H1 (cell line): ENCODE results near the gene ALOX12. TPM values are rescaled to one million over a fixed set of nuclear protein-coding genes. Genes with fewer than 3 reads are reported as not detected.

ENCODE experiments used
- CTCF ChIA-PET: fragments of 300-600 bp; sonication (Branson Sonifier 250); formaldehyde crosslinking; loops from one replicate; lab custom pipeline; 2021; ENCODE audit not compliant: partially characterized antibody; lab: Charles Lee
- POLR2A ChIA-PET: fragments of 300-600 bp; sonication (Branson Sonifier 250); formaldehyde crosslinking; loops from one replicate; lab custom pipeline; 2021; ENCODE audit warnings: inconsistent platforms; ENCODE audit not compliant: partially characterized antibody; lab: Charles Lee
- DNase-seq, 2 experiments: peaks; one replicate each; pipeline versions ENCODE4 v3.0.0 to v3.0.0-alpha.2; 2010 to 2022; ENCODE audit warnings: low spot score in 2 of 2, low read depth in 1 of 2, mixed read lengths in 1 of 2
- FAIRE-seq: peaks from 2 replicates; lab custom pipeline; 2011; peaks lifted over from hg19 to GRCh38; lab: Jason Lieb, UNC
- H2AFZ ChIP-seq: 2 replicates; pipeline ENCODE4 v1.8.1; 2012; ENCODE audit warnings: low read length, inconsistent platforms
- H2AK5ac ChIP-seq: 2 replicates; pipeline ENCODE4 v1.6.1; 2013; ENCODE audit warnings: low read depth, low read length
- H2BK120ac ChIP-seq: replicated peaks from 2 replicates; pipeline ENCODE3; 2013; ENCODE audit warnings: low read depth, low read length, inconsistent platforms
- H2BK12ac ChIP-seq: 2 replicates; pipeline ENCODE4 v1.6.1; 2013; ENCODE audit warnings: low read depth, low read length
- H2BK15ac ChIP-seq: 2 replicates; pipeline ENCODE4 v1.6.1; 2013; ENCODE audit warnings: low read length
- H2BK20ac ChIP-seq: 2 replicates; pipeline ENCODE4 v1.6.1; 2013; ENCODE audit warnings: low read length
- H2BK5ac ChIP-seq: 2 replicates; pipeline ENCODE4 v1.6.1; 2013; ENCODE audit warnings: low read depth, low read length
- H3K14ac ChIP-seq: 2 replicates; pipeline ENCODE4 v1.6.1; 2013; ENCODE audit warnings: inconsistent platforms; ENCODE audit not compliant: insufficient read length
- H3K18ac ChIP-seq: 2 replicates; pipeline ENCODE4 v1.6.1; 2013; ENCODE audit warnings: low read length; ENCODE audit errors: extremely low read depth
- H3K23ac ChIP-seq: 2 replicates; pipeline ENCODE4 v1.6.1; 2013; ENCODE audit warnings: inconsistent platforms; ENCODE audit not compliant: insufficient read length
- H3K23me2 ChIP-seq: 2 replicates; pipeline ENCODE4 v1.6.1; 2013; ENCODE audit warnings: low read depth, low read length
- H3K27ac ChIP-seq: 2 replicates; pipeline ENCODE4 v1.6.1; 2011; ENCODE audit warnings: low read depth, low read length, inconsistent platforms
- H3K27me3 ChIP-seq, 4 experiments: replicated peaks in 1 of 4; 1 replicate in 1 of 4; 2 replicates in 3 of 4; pipeline versions ENCODE4 v1.6.1 to v1.8.1; 2011 to 2013; ENCODE audit warnings: low read length in 3 of 4, mild to moderate bottlenecking in 3 of 4, inconsistent platforms in 2 of 4, mixed read lengths in 2 of 4, moderate library complexity in 1 of 4; ENCODE audit not compliant: control insufficient read depth in 3 of 4, insufficient read depth in 3 of 4; ENCODE audit errors: extremely low read depth in 1 of 4
- H3K36me3 ChIP-seq, 4 experiments: 2 replicates each; pipeline versions ENCODE4 v1.6.1 to v1.8.1; 2011 to 2013; ENCODE audit warnings: mild to moderate bottlenecking in 4 of 4, low read length in 3 of 4, moderate library complexity in 2 of 4, control low read depth in 1 of 4, inconsistent platforms in 1 of 4; ENCODE audit not compliant: insufficient read depth in 4 of 4, control insufficient read depth in 2 of 4
- H3K4ac ChIP-seq: replicated peaks from 2 replicates; pipeline ENCODE3; 2013; ENCODE audit warnings: low read length, low read depth, mixed read lengths, inconsistent platforms; ENCODE audit not compliant: insufficient read length
- H3K4me1 ChIP-seq, 4 experiments: replicated peaks in 1 of 4; 1 replicate in 1 of 4; 2 replicates in 3 of 4; pipeline versions ENCODE4 v1.6.1 to v1.8.1; 2011 to 2013; ENCODE audit warnings: low read length in 3 of 4, inconsistent platforms in 2 of 4, mixed read lengths in 1 of 4; ENCODE audit not compliant: insufficient read depth in 4 of 4, control insufficient read depth in 3 of 4
- H3K4me2 ChIP-seq, 2 experiments: 2 replicates each; pipeline versions ENCODE4 v1.6.1 to v1.8.1; 2011 to 2013; ENCODE audit warnings: low read depth in 2 of 2, low read length in 2 of 2, control low read depth in 1 of 2, inconsistent platforms in 1 of 2, mild to moderate bottlenecking in 1 of 2; ENCODE audit not compliant: insufficient read depth in 1 of 2
- H3K4me3 ChIP-seq, 4 experiments: fragments of 200-600, 300-600 bp in 1 of 4; sonication (generic), shearing (Covaris generic), sonication (Bioruptor Twin) in 1 of 4; 2 replicates each; pipeline versions ENCODE4 v1.5.1 to v1.8.1; 2011 to 2016; ENCODE audit warnings: low read length in 4 of 4, low read depth in 3 of 4, control low read depth in 2 of 4, inconsistent platforms in 2 of 4, mild to moderate bottlenecking in 2 of 4, mixed read lengths in 1 of 4, moderate library complexity in 1 of 4; ENCODE audit not compliant: insufficient read depth in 2 of 4; ENCODE audit errors: extremely low read depth in 1 of 4
- H3K56ac ChIP-seq: replicated peaks from 2 replicates; pipeline ENCODE3; 2013; ENCODE audit warnings: low read depth, mild to moderate bottlenecking, mixed read lengths, low read length, inconsistent platforms; ENCODE audit not compliant: insufficient read length
- H3K79me1 ChIP-seq: 2 replicates; pipeline ENCODE4 v1.6.1; 2013; ENCODE audit warnings: low read depth, low read length, control low read depth
- H3K79me2 ChIP-seq, 2 experiments: 2 replicates each; pipeline versions ENCODE4 v1.6.1 to v1.8.1; 2012 to 2013; ENCODE audit warnings: low read length in 2 of 2, mild to moderate bottlenecking in 2 of 2, inconsistent platforms in 1 of 2; ENCODE audit not compliant: insufficient read depth in 2 of 2, control insufficient read depth in 1 of 2
- H3K9ac ChIP-seq, 4 experiments: replicated peaks in 1 of 4; 1 replicate in 1 of 4; 2 replicates in 3 of 4; pipeline versions ENCODE4 v1.6.1 to v1.8.1; 2011 to 2013; ENCODE audit warnings: low read depth in 3 of 4, low read length in 3 of 4, control low read depth in 2 of 4, mild to moderate bottlenecking in 2 of 4, moderate library complexity in 2 of 4, inconsistent platforms in 1 of 4; ENCODE audit errors: extremely low read depth in 1 of 4
- H3K9me3 ChIP-seq, 2 experiments: 2 replicates each; pipeline versions ENCODE4 v1.6.1 to v1.8.1; 2012 to 2013; ENCODE audit warnings: mild to moderate bottlenecking in 2 of 2, moderate library complexity in 2 of 2, control low read depth in 1 of 2, inconsistent platforms in 1 of 2, low read depth in 1 of 2, low read length in 1 of 2, mixed read lengths in 1 of 2; ENCODE audit not compliant: insufficient read depth in 2 of 2
- H4K20me1 ChIP-seq, 2 experiments: replicated peaks in 1 of 2; 2 replicates each; pipeline versions ENCODE3 to v1.8.1; 2011 to 2013; ENCODE audit warnings: inconsistent platforms in 2 of 2, low read length in 2 of 2, mild to moderate bottlenecking in 1 of 2; ENCODE audit not compliant: insufficient read depth in 2 of 2, control insufficient read depth in 1 of 2
- H4K5ac ChIP-seq: 2 replicates; pipeline ENCODE4 v1.6.1; 2013; ENCODE audit warnings: low read length, low read depth, mixed read lengths, inconsistent platforms; ENCODE audit not compliant: insufficient read length
- H4K8ac ChIP-seq: 2 replicates; pipeline ENCODE4 v1.8.0; 2013; ENCODE audit warnings: mild to moderate bottlenecking, moderate library complexity, low read length, inconsistent platforms; ENCODE audit not compliant: insufficient read depth; ENCODE audit errors: extremely low read depth
- H4K91ac ChIP-seq: replicated peaks from 2 replicates; pipeline ENCODE3; 2013; ENCODE audit warnings: low read length, mixed read lengths, inconsistent platforms; ENCODE audit not compliant: insufficient read length
- CEBPB ChIP-seq: IDR thresholded peaks from 2 replicates; pipeline ENCODE4 v1.6.1; 2012; ENCODE audit warnings: low read depth, low read length
- RAD21 ChIP-seq, 2 experiments: IDR thresholded peaks in 1 of 2; conservative IDR thresholded peaks in 1 of 2; 2 replicates each; pipeline ENCODE4 v1.6.1; 2011; ENCODE audit warnings: low read depth in 2 of 2, low read length in 2 of 2, improper control_type of control experiment in 1 of 2, inconsistent platforms in 1 of 2, mild to moderate bottlenecking in 1 of 2, moderate library complexity in 1 of 2
- SP4 ChIP-seq: IDR thresholded peaks from 2 replicates; pipeline ENCODE4 v1.6.1; 2012; ENCODE audit warnings: low read length, inconsistent platforms
- WGBS, 2 experiments: shearing (Covaris generic) in 1 of 2; methylation state at CpG; one replicate each; pipeline versions ENCODE4 v1.1.6 to v1.1.7; 2013 to 2015; ENCODE audit warnings: low lambda C conversion rate in 2 of 2, mixed read lengths in 2 of 2, inconsistent platforms in 1 of 2, low coverage in 1 of 2, missing lambda C conversion rate in 1 of 2; ENCODE audit not compliant: insufficient replicate concordance in 2 of 2, insufficient coverage in 1 of 2, insufficient read length in 1 of 2; ENCODE audit errors: extremely low coverage in 1 of 2, missing lambda C conversion rate in 1 of 2; 5-methylcytosine and 5-hydroxymethylcytosine counted together
- polyA plus RNA-seq, 7 experiments: library from polyadenylated mRNA; depleted of rRNA in 3 of 7; stranded (reverse) in 5 of 7; unstranded in 2 of 7; fragments of >200 nt in 5 of 7; fragments of 200-250 nt in 2 of 7; gene quantifications; 1 replicate in 5 of 7; 2 replicates in 1 of 7; 4 replicates in 1 of 7; pipeline versions ENCODE4 v1.2.1 to v1.2.3, GENCODE V29; 2011 to 2013; ENCODE audit warnings: missing spikeins in 2 of 7, mixed read lengths in 2 of 7
- total RNA-seq: library from RNA; stranded (reverse); fragmentation: NEBNext Ultra II Directional; extraction: Animal tissue kit (Norgen Biotek cat#: 25700); gene quantifications from 2 replicates; pipeline ENCODE4 v1.2.1, GENCODE V29; 2021
- TF ChIP-seq, protein P1 (sequence below): IDR thresholded peaks from 2 replicates; pipeline ENCODE4 v1.6.1; 2011; ENCODE audit warnings: low read depth, mild to moderate bottlenecking, low read length; ENCODE audit not compliant: insufficient read depth
- TF ChIP-seq, protein P2 (sequence below), 3 experiments: IDR thresholded peaks; 1 replicate in 2 of 3; 2 replicates in 1 of 3; pipeline versions ENCODE4 v1.5.1 to v1.6.1; 2011; ENCODE audit warnings: low read length in 3 of 3, mild to moderate bottlenecking in 3 of 3, inconsistent platforms in 2 of 3, low read depth in 1 of 3, moderate library complexity in 1 of 3; ENCODE audit not compliant: insufficient read depth in 1 of 3; ENCODE audit errors: control extremely low read depth in 1 of 3

The ALOX12 gene
- total and polyA plus RNA-seq, 2 of the 8 experiments (the other 6 are each of a cell fraction or from before 2014, with no cell fraction given), result 1.4 to 2.0 TPM

DNA sequence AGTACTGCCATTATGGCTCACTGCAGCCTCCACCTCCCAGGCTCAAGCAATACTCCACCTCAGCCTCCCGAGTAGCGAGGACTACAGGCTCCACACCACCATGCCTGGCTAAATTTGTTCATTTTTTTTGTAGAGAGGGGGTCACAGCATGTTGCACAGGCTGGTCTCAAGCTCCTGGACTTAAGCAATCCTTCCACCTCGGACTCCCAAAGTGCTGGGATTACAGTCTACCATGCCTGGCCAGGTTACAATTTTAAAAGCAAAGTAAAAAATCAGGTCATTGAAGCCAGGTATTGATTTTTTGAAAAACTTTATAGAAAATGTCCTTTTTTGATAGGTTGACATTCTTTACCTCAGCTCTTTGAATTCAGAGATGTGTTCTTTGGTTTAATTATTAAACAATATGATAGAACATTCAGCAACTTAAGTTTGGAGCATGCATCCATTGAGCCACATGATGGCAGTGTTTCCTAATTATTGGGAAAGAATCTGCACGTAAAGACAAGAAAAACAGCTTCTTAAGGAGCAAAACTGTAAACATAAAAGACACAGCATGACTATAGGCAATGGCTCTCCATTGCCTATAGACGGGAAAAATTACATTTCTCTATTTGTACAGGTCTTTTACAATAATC, 49.8 kb downstream of the ALOX12 start:
- H2AFZ ChIP-seq, result no peak overlapping the region

More for the DNA sequence above, 49.8 kb downstream of the ALOX12 start:
- Histone ChIP-seq H3K79me1 (no peaks in the 10 kb centered on the region), H2BK15ac (no peak overlapping the region), H3K14ac (no peak overlapping the region), H2AK5ac (no peak overlapping the region), H3K56ac (no peak overlapping the region), H2BK20ac (no peak overlapping the region), H4K20me1 (peaks cover 0 to 7% of the 10 kb centered on the region in 2 experiments), H2BK12ac (no peak overlapping the region), H3K4me2 (peak overlapping the region; percentile 89 to 97), H3K23ac (no peak overlapping the region), H3K27ac (no peak overlapping the region), H3K4me3 (peak overlapping the region; percentile 30 to 64 (median 34); a peak in 7 of 8 replicates), H3K4ac (no peak overlapping the region), H3K79me2 (no peaks in the 10 kb centered on the region), H4K8ac (no peak overlapping the region), H2BK5ac (no peak overlapping the region), H3K18ac (no peak overlapping the region), H2BK120ac (peak overlapping the region; percentile 63), H3K36me3 (no peaks in the 10 kb centered on the region), H3K4me1 (peaks cover 0 to 18% (median 16%) of the 10 kb centered on the region in 4 experiments; a peak in 5 of 7 replicates), H3K27me3 (peaks cover 3 to 33% (median 32%) of the 10 kb centered on the region in 4 experiments), H4K91ac (no peak overlapping the region), H4K5ac (no peak overlapping the region), H3K9me3 (no peaks in the 10 kb centered on the region), H3K23me2 (peaks cover 32% of the 10 kb centered on the region; the same call in 1 of the 2 replicates), H3K9ac (no peak overlapping the region)
- DNase-seq, result no peak
- WGBS, 2 experiments, result 38% methylated on average over 5 of the region's 5 CpGs; no CpG with 5 or more reads in 1 of the 2 experiments
- peak; percentile 81 for FAIRE-seq
- ChIA-PET CTCF (interaction anchor here (0.5 to 17.5 kb wide), 58 partner anchors 8 to 515 kb away, joined by 3 to 434 read pairs (median 4); partner anchors contain the start of genes ACAP1, ASGR1, ASGR2 and SLC16A13), POLR2A (interaction anchor here (0.8 to 3.0 kb wide), 11 partner anchors 10 to 269 kb away, joined by 3 to 13 read pairs (median 4); partner anchors contain the start of genes GPS2 and SLC16A13)
- peak; percentile 89 to 91 for TF ChIP-seq RAD21 (IDR thresholded peaks at IDR 0.05 in 1 of 2, conservative IDR thresholded peaks at IDR 0.05 in 1 of 2; ENCODE audit: low read depth in 2 of 2, low read length in 2 of 2)
- TF ChIP-seq, protein P1, sequence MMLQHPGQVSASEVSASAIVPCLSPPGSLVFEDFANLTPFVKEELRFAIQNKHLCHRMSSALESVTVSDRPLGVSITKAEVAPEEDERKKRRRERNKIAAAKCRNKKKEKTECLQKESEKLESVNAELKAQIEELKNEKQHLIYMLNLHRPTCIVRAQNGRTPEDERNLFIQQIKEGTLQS, result no peak
- TF ChIP-seq SP4, result no peak
- TF ChIP-seq, protein P2, sequence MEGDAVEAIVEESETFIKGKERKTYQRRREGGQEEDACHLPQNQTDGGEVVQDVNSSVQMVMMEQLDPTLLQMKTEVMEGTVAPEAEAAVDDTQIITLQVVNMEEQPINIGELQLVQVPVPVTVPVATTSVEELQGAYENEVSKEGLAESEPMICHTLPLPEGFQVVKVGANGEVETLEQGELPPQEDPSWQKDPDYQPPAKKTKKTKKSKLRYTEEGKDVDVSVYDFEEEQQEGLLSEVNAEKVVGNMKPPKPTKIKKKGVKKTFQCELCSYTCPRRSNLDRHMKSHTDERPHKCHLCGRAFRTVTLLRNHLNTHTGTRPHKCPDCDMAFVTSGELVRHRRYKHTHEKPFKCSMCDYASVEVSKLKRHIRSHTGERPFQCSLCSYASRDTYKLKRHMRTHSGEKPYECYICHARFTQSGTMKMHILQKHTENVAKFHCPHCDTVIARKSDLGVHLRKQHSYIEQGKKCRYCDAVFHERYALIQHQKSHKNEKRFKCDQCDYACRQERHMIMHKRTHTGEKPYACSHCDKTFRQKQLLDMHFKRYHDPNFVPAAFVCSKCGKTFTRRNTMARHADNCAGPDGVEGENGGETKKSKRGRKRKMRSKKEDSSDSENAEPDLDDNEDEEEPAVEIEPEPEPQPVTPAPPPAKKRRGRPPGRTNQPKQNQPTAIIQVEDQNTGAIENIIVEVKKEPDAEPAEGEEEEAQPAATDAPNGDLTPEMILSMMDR (IDR thresholded peaks at IDR 0.05; ENCODE audit: control extremely low read depth in 1 of 3, insufficient read depth in 1 of 3, low read depth in 1 of 3, low read length in 3 of 3), result peak in 2 of 3 experiments; percentile 53 to 68; a peak in 3 of 4 replicates
- TF ChIP-seq CEBPB, result peak; percentile 16; the same call in 1 of the 2 replicates
